SK-N-SH (cell line): ENCODE measurements around the gene PPM1A.

Experiments used
- CTCF ChIP-seq: fragments of 200-600 bp; sonication (generic); IDR thresholded peaks from 2 replicates; pipeline ENCODE4 v1.6.1; 2017; ENCODE audit warnings: antibody characterized with exemption, mild to moderate bottlenecking, moderate library complexity
- EP300 ChIP-seq, 2 experiments: IDR thresholded peaks; 2 replicates each; pipeline versions ENCODE4 v1.4.0 to v1.6.1; 2012; ENCODE audit warnings: borderline replicate concordance in 1 of 2, low read depth in 1 of 2, low read length in 1 of 2
- EZH2phosphoT487 ChIP-seq: fragments of 200-600 bp; sonication (generic); IDR thresholded peaks from 2 replicates; pipeline ENCODE4 v1.6.1; 2017; ENCODE audit warnings: low read depth, mixed run types, mild to moderate bottlenecking, antibody characterized with exemption, moderate library complexity, borderline replicate concordance
- GABPA ChIP-seq: IDR thresholded peaks from 2 replicates; pipeline ENCODE4 v1.4.0; 2012; ENCODE audit warnings: low read depth, mild to moderate bottlenecking
- GATA2 ChIP-seq: sonication (generic); formaldehyde crosslinking; IDR thresholded peaks from 2 replicates; pipeline ENCODE4 v1.5.0; 2020; ENCODE audit warnings: mild to moderate bottlenecking, missing genetic modification reagents
- JUND ChIP-seq: IDR thresholded peaks from 2 replicates; pipeline ENCODE4 v1.4.0; 2012
- PBX3 ChIP-seq: IDR thresholded peaks from 2 replicates; pipeline ENCODE4; 2012
- POLR2AphosphoS5 ChIP-seq: IDR thresholded peaks from 2 replicates; pipeline ENCODE4 v1.6.1; 2012; ENCODE audit warnings: low read depth, low read length
- RAD21 ChIP-seq: IDR thresholded peaks from 2 replicates; pipeline ENCODE4 v1.6.1; 2012; ENCODE audit warnings: mild to moderate bottlenecking, low read length
- REST ChIP-seq: IDR thresholded peaks from 2 replicates; pipeline ENCODE4 v1.6.1; 2012; ENCODE audit warnings: mild to moderate bottlenecking, low read depth, low read length, moderate library complexity
- YY1 ChIP-seq: IDR thresholded peaks from 2 replicates; pipeline ENCODE4 v1.4.0; 2012; ENCODE audit warnings: low read depth, mild to moderate bottlenecking
- ZBTB33 ChIP-seq: IDR thresholded peaks from 2 replicates; pipeline ENCODE4 v1.4.0; 2012; ENCODE audit warnings: low read depth, borderline replicate concordance

- no peak for TF ChIP-seq EP300 (IDR thresholded peaks at IDR 0.05; ENCODE audit: borderline replicate concordance in 1 of 2, low read depth in 1 of 2, low read length in 1 of 2)
- TF ChIP-seq CTCF: no peak
- no peak for TF ChIP-seq ZBTB33
- TF ChIP-seq GATA2 (CRISPR knock-in tag): no peak
- no peak for TF ChIP-seq POLR2AphosphoS5
- TF ChIP-seq REST: no peak
- TF ChIP-seq EZH2phosphoT487: no peak
- TF ChIP-seq YY1: no peak
- no peak for TF ChIP-seq JUND
- no peak for TF ChIP-seq PBX3
- TF ChIP-seq RAD21: no peak
- TF ChIP-seq GABPA: no peak
Observed at GRCh38 chr14:60332869-60333268, 83.8 kb downstream of the PPM1A start.
